ENCODE data around the gene RCBTB1.

RCBTB1 gene

GRCh38 chr13:49566461-49566860 lies 18.9 kb downstream of the RCBTB1 start:
- no peak for TF ChIP-seq SIN3A (IDR thresholded peaks at IDR 0.05; ENCODE audit: borderline replicate concordance, insufficient read depth, low read length)
- TF ChIP-seq POLR2AphosphoS5 (IDR thresholded peaks at IDR 0.05; ENCODE audit: low read depth, low read length): no peak
- no peak for TF ChIP-seq FOXP2 (optimal IDR thresholded peaks at IDR 0.05; ENCODE audit: borderline replicate concordance, extremely low read depth, extremely low read length, insufficient read depth)
- TF ChIP-seq REST (IDR thresholded peaks at IDR 0.05; ENCODE audit: insufficient read depth in 1 of 2, low read depth in 2 of 2, low read length in 2 of 2): no peak
- no peak for TF ChIP-seq TAF1 (IDR thresholded peaks at IDR 0.05; ENCODE audit: borderline replicate concordance, insufficient read depth, low read length)

DNA sequence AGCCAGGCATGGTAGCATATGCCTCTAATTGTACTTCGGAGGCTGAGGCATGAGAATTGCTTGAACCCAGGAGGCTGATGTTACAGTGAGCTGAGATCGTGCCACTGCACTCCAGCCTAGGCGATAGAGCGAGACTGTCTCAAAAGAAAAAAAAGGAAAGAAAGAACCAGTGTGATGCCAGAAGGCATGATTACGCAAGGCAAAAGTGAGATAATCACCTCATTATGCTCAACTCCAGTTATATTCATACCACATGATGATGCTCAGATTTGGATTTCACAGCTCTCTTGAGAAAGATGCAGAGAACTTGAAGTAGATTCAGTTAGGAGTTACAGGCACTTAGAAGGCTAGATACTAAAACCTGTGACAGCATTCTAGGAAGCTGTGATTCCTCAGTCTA lies 21.8 kb downstream of the RCBTB1 start:
- TF ChIP-seq SIN3A (IDR thresholded peaks at IDR 0.05; ENCODE audit: borderline replicate concordance, insufficient read depth, low read length) (no peak), REST (IDR thresholded peaks at IDR 0.05; ENCODE audit: insufficient read depth in 1 of 2, low read depth in 2 of 2, low read length in 2 of 2) (no peak), TAF1 (IDR thresholded peaks at IDR 0.05; ENCODE audit: borderline replicate concordance, insufficient read depth, low read length) (no peak), FOXP2 (optimal IDR thresholded peaks at IDR 0.05; ENCODE audit: borderline replicate concordance, extremely low read depth, extremely low read length, insufficient read depth) (no peak), POLR2AphosphoS5 (IDR thresholded peaks at IDR 0.05; ENCODE audit: low read depth, low read length) (no peak)

- TF ChIP-seq POLR2AphosphoS5 (IDR thresholded peaks at IDR 0.05; ENCODE audit: low read depth, low read length): no peak
- no peak for TF ChIP-seq REST (IDR thresholded peaks at IDR 0.05; ENCODE audit: insufficient read depth in 1 of 2, low read depth in 2 of 2, low read length in 2 of 2)
- TF ChIP-seq TAF1 (IDR thresholded peaks at IDR 0.05; ENCODE audit: borderline replicate concordance, insufficient read depth, low read length): no peak
- no peak for TF ChIP-seq FOXP2 (optimal IDR thresholded peaks at IDR 0.05; ENCODE audit: borderline replicate concordance, extremely low read depth, extremely low read length, insufficient read depth)
- TF ChIP-seq SIN3A (IDR thresholded peaks at IDR 0.05; ENCODE audit: borderline replicate concordance, insufficient read depth, low read length): no peak
Measured at GRCh38 chr13:49561062-49561410, 24.3 kb downstream of the RCBTB1 start.

DNA sequence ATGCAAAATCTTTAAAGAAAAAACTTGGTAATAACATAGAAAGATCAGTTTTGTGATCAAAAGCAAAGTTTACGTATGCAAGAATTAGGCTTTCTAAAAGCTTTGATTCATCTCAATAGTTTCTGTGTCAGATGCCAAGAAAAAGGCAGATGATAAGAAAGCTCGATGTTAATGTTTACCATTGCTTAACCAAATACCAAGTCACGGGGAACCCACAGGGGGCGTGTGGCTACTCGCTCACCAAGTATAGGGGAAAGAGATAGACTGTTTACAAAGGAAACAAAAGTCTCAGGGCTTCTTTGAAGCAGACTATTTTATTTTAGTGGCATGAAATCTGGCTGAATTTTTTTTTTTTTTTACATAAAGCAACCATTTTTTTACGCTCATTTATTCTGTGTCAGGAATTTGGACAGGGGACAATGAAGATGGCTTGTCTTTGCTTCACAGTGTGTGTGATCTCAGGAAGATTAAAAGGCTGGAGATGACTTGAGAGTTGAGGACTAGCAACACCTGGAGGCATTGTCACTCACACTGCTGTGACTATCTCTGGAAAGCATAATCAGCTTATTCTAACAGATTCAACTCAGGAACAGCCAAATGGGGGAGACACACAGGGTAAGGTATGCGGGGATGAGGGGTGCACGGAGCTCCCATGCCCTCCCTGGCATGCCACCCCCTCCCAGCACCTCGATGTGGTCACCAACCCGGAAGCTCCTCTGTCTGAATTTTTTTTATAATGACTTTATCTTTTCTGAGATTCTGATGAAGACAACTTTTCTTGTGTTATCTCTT lies 24.9 kb downstream of the RCBTB1 start:
- TF ChIP-seq POLR2AphosphoS5 (IDR thresholded peaks at IDR 0.05; ENCODE audit: low read depth, low read length) (no peak), TAF1 (IDR thresholded peaks at IDR 0.05; ENCODE audit: borderline replicate concordance, insufficient read depth, low read length) (no peak), FOXP2 (optimal IDR thresholded peaks at IDR 0.05; ENCODE audit: borderline replicate concordance, extremely low read depth, extremely low read length, insufficient read depth) (no peak), SIN3A (IDR thresholded peaks at IDR 0.05; ENCODE audit: borderline replicate concordance, insufficient read depth, low read length) (no peak), REST (IDR thresholded peaks at IDR 0.05; ENCODE audit: insufficient read depth in 1 of 2, low read depth in 2 of 2, low read length in 2 of 2) (no peak)
